HG03354 (cell line): Measurements from ENCODE around the gene GAB3.

Source experiments
- ATAC-seq: cut with Tn5 transposase; IDR thresholded peaks from one replicate; pipeline ENCODE4 v1.9.1; 2021; ENCODE audit warnings: mild to moderate bottlenecking; ENCODE audit not compliant: unreplicated experiment, poor library complexity, severe bottlenecking

The GAB3 gene

GRCh38 chrX:154750301-154751202, at the start of gene GAB3:
TSS of gene GAB3 (minus strand) at chrX:154751077. CDS start at chrX:154751025, 52 bp downstream.
- ATAC-seq: peak; percentile 74

- ATAC-seq: no peak
Observed at GRCh38 chrX:154799556-154800348, 48.9 kb upstream of the GAB3 start.

GRCh38 chrX:154797006-154797405, 46.1 kb upstream of the GAB3 start:
- ATAC-seq: no peak

GRCh38 chrX:154795016-154795415, 44.1 kb upstream of the GAB3 start:
- no peak for ATAC-seq

- no peak for ATAC-seq
Observed at GRCh38 chrX:154793084-154793795, 42.4 kb upstream of the GAB3 start.

- no peak for ATAC-seq
Observed at GRCh38 chrX:154791939-154792338, 41.1 kb upstream of the GAB3 start.

- no peak for ATAC-seq
Observed at GRCh38 chrX:154791467-154791866, 40.6 kb upstream of the GAB3 start.

- no peak for ATAC-seq
Observed at GRCh38 chrX:154785716-154786115, 34.8 kb upstream of the GAB3 start.

- no peak for ATAC-seq
Observed at GRCh38 chrX:154784149-154784995, 33.5 kb upstream of the GAB3 start.

GRCh38 chrX:154780968-154781367, 30.1 kb upstream of the GAB3 start:
- no peak for ATAC-seq

GRCh38 chrX:154779261-154779660, 28.4 kb upstream of the GAB3 start:
- no peak for ATAC-seq

- ATAC-seq: no peak
Observed at GRCh38 chrX:154776753-154777152, 25.9 kb upstream of the GAB3 start.

- no peak for ATAC-seq
Observed at GRCh38 chrX:154775419-154776349, 24.8 kb upstream of the GAB3 start.

GRCh38 chrX:154774622-154775021, 23.7 kb upstream of the GAB3 start:
- ATAC-seq: no peak

GRCh38 chrX:154762537-154763296, 11.8 kb upstream of the GAB3 start, which contains the start of gene DKC1:
TSS of gene DKC1 (plus strand) at chrX:154762864. CDS start at chrX:154762966, 102 bp downstream.
- peak; percentile 88 for ATAC-seq

GRCh38 chrX:154761977-154762536, 11.2 kb upstream of the GAB3 start:
- no peak for ATAC-seq

- no peak for ATAC-seq
Observed at GRCh38 chrX:154758696-154759095, 7.8 kb upstream of the GAB3 start.
